K562 (cell line): Measurements from ENCODE around the gene CEP68. TPM values are rescaled to one million over a fixed set of nuclear protein-coding genes. Genes with fewer than 3 reads are reported as not detected.

Source experiments
- ESRRA ChIP-seq: fragments of 450-650 bp; IDR thresholded peaks from 2 replicates; pipeline ENCODE4 v1.6.1; 2014; ENCODE audit warnings: low read depth, mild to moderate bottlenecking, moderate library complexity, borderline replicate concordance
- HDAC3 ChIP-seq: fragments of 450-650 bp; IDR thresholded peaks from 2 replicates; pipeline ENCODE4 v1.6.1; 2018; ENCODE audit warnings: borderline replicate concordance, mild to moderate bottlenecking, moderate library complexity; ENCODE audit not compliant: partially characterized antibody
- HOMEZ ChIP-seq: fragments of 250-450 bp; sonication (Bioruptor Pico); IDR thresholded peaks from 2 replicates; pipeline ENCODE4 v1.4.0; 2020; ENCODE audit warnings: mild to moderate bottlenecking, moderate library complexity
- KDM1A ChIP-seq, 2 experiments: fragments of 450-650 bp; IDR thresholded peaks; 2 replicates each; pipeline ENCODE4 v1.6.1; 2016; ENCODE audit warnings: mild to moderate bottlenecking in 2 of 2
- KDM4B ChIP-seq, 2 experiments: fragments of 450-650 bp in 1 of 2; sonication (generic) in 1 of 2; IDR thresholded peaks; 2 replicates each; pipeline ENCODE4 v1.6.1; 2016 to 2017; ENCODE audit warnings: borderline replicate concordance in 2 of 2, antibody characterized with exemption in 1 of 2, low read depth in 1 of 2, mild to moderate bottlenecking in 1 of 2
- MXI1 ChIP-seq: IDR thresholded peaks from 2 replicates; pipeline ENCODE4 v1.6.1; 2011; ENCODE audit warnings: low read depth, mild to moderate bottlenecking, improper control_type of control experiment, low read length
- NCOA1 ChIP-seq: fragments of 450-650 bp; IDR thresholded peaks from 2 replicates; pipeline ENCODE4 v1.6.1; 2016; ENCODE audit warnings: low read depth
- NFRKB ChIP-seq: fragments of 450-650 bp; IDR thresholded peaks from 2 replicates; pipeline ENCODE4 v1.6.1; 2016; ENCODE audit warnings: low read depth
- PHF20 ChIP-seq: fragments of 450-650 bp; IDR thresholded peaks from 2 replicates; pipeline ENCODE4 v1.6.1; 2018; ENCODE audit not compliant: partially characterized antibody
- POLR2B ChIP-seq: fragments of 450-650 bp; IDR thresholded peaks from 2 replicates; pipeline ENCODE4 v1.6.1; 2018; ENCODE audit warnings: low read depth; ENCODE audit not compliant: partially characterized antibody
- RBM14 ChIP-seq: fragments of 200-400 bp; formaldehyde crosslinking; IDR thresholded peaks from 2 replicates; pipeline ENCODE4 v1.6.1; 2018; ENCODE audit warnings: low read depth, mild to moderate bottlenecking, low read length, moderate library complexity, borderline replicate concordance; ENCODE audit not compliant: insufficient read depth
- SMAD4 ChIP-seq: fragments of 250-450 bp; sonication (Bioruptor Pico); conservative IDR thresholded peaks from 2 replicates; pipeline ENCODE4 v1.8.0; 2021; ENCODE audit warnings: inconsistent platforms, mild to moderate bottlenecking, moderate library complexity
- TCF7 ChIP-seq: sonication (generic); IDR thresholded peaks from 2 replicates; pipeline ENCODE4 v1.6.1; 2016; ENCODE audit warnings: antibody characterized with exemption, borderline replicate concordance
- TEAD4 ChIP-seq, 2 experiments: sonication (generic) in 1 of 2; formaldehyde crosslinking in 1 of 2; IDR thresholded peaks; 2 replicates each; pipeline versions ENCODE4 v1.6.1 to v1.8.0; 2012 to 2022; ENCODE audit warnings: borderline replicate concordance in 1 of 2, inconsistent platforms in 1 of 2, low read length in 1 of 2, mild to moderate bottlenecking in 1 of 2, missing genetic modification reagents in 1 of 2
- ZNF124 ChIP-seq: sonication (generic); formaldehyde crosslinking; IDR thresholded peaks from 2 replicates; pipeline ENCODE4 v1.8.1; 2022; ENCODE audit warnings: missing genetic modification reagents
- ZNF274 ChIP-seq: IDR thresholded peaks from 2 replicates; pipeline ENCODE4 v1.6.1; 2011; ENCODE audit warnings: low read depth, mild to moderate bottlenecking, low read length, moderate library complexity, borderline replicate concordance
- ZNF318 ChIP-seq, 2 experiments: fragments of 450-650 bp; IDR thresholded peaks; 2 replicates each; pipeline ENCODE4 v1.6.1; 2016; ENCODE audit warnings: mild to moderate bottlenecking in 2 of 2, borderline replicate concordance in 1 of 2, low read depth in 1 of 2, moderate library complexity in 1 of 2
- ZNF75A ChIP-seq: fragments of 450-650 bp; formaldehyde crosslinking; IDR thresholded peaks from 2 replicates; pipeline ENCODE4 v1.4.0; 2020; ENCODE audit warnings: mild to moderate bottlenecking
- polyA plus RNA-seq, 8 experiments: library from polyadenylated mRNA; depleted of rRNA in 4 of 8; stranded (reverse) in 5 of 8; unstranded in 3 of 8; fragments of >200 nt; fragmentation: Nextera tagmentation in 2 of 8; fragmentation: Illumina TruSeq in 1 of 8; extraction: Ambion mirVana in 2 of 8; extraction: Trizol in 1 of 8; gene quantifications; 2 replicates each; pipeline versions ENCODE4 v1.2.1 to v1.2.3, GENCODE V29; 2011 to 2014; ENCODE audit warnings: inconsistent platforms in 1 of 8, missing spikeins in 1 of 8
- total RNA-seq, 7 experiments: library from RNA; depleted of rRNA in 6 of 7; stranded (reverse); fragments of >200 nt in 6 of 7; fragmentation: Illumina TruSeq in 2 of 7; extraction: Trizol in 2 of 7; gene quantifications; 2 replicates each; pipeline versions ENCODE4 v1.2.1 to v1.2.3, GENCODE V29; 2011 to 2021; ENCODE audit warnings: low replicate concordance in 1 of 7

Gene CEP68
- total and polyA plus RNA-seq, 9 of the 15 experiments (the other 6 are each of a cell fraction or from before 2014, with no cell fraction given), result 1.4 to 8.5 (median 5.2) TPM

GRCh38 chr2:65075605-65076344 is 19.6 kb downstream of the CEP68 start (continued):
- TF ChIP-seq KDM4B (IDR thresholded peaks at IDR 0.05; ENCODE audit: borderline replicate concordance in 2 of 2, low read depth in 1 of 2) (no peak), PHF20 (no peak), KDM1A (IDR thresholded peaks at IDR 0.05) (peak; percentile 18 to 62; a peak in 3 of 4 replicates), ESRRA (no peak), NCOA1 (peak; percentile 37; the same call in 1 of the 2 replicates), ZNF75A (CRISPR knock-in tag) (no peak), HOMEZ (CRISPR knock-in tag) (no peak), MXI1 (no peak), POLR2B (no peak), NFRKB (no peak), ZNF318 (IDR thresholded peaks at IDR 0.05; ENCODE audit: borderline replicate concordance in 1 of 2, low read depth in 1 of 2) (no peak), ZNF274 (no peak), ZNF124 (no peak), TEAD4 (IDR thresholded peaks at IDR 0.05; ENCODE audit: low read length) (peak; percentile 52; the same call in 1 of the 2 replicates), TEAD4 (CRISPR knock-in tag; IDR thresholded peaks at IDR 0.05; ENCODE audit: borderline replicate concordance) (no peak), RBM14 (no peak), SMAD4 (CRISPR knock-in tag) (peak; percentile 61; the same call in 1 of the 2 replicates), TCF7 (no peak), HDAC3 (peak; percentile 23)
